Neuronal stem cell (in vitro differentiated cells): ENCODE results near the gene ACSF3.
A peak's percentile ranks its signal among the peaks of the same experiment; 100 is the strongest.

Experiments
- DNase-seq: peaks from one replicate; pipeline ENCODE4 v3.0.0-alpha.2; 2013; ENCODE audit warnings: low spot score
- H2AFZ ChIP-seq: one replicate; pipeline ENCODE4 v1.6.1; 2013; ENCODE audit warnings: mild to moderate bottlenecking, low read length, inconsistent platforms
- H2AK5ac ChIP-seq: 2 replicates; pipeline ENCODE4 v1.6.1; 2013; ENCODE audit warnings: low read depth, mild to moderate bottlenecking, inconsistent platforms, low read length, moderate library complexity, mixed read lengths
- H2BK120ac ChIP-seq: 2 replicates; pipeline ENCODE4 v1.6.1; 2013; ENCODE audit warnings: low read depth, mild to moderate bottlenecking, inconsistent platforms, low read length, moderate library complexity, mixed read lengths
- H2BK12ac ChIP-seq: one replicate; pipeline ENCODE4 v1.6.1; 2013; ENCODE audit warnings: low read length, inconsistent platforms
- H2BK15ac ChIP-seq: 2 replicates; pipeline ENCODE4 v1.6.1; 2013; ENCODE audit warnings: mild to moderate bottlenecking, low read length, inconsistent platforms, mixed read lengths
- H2BK5ac ChIP-seq: one replicate; pipeline ENCODE4 v1.6.1; 2013; ENCODE audit warnings: inconsistent platforms, mild to moderate bottlenecking, low read length, moderate library complexity
- H3K14ac ChIP-seq: one replicate; pipeline ENCODE4 v1.6.1; 2013; ENCODE audit warnings: low read length, inconsistent platforms
- H3K18ac ChIP-seq: 2 replicates; pipeline ENCODE4 v1.6.1; 2013; ENCODE audit warnings: low read length, inconsistent platforms
- H3K23ac ChIP-seq: 2 replicates; pipeline ENCODE4 v1.6.1; 2013; ENCODE audit warnings: low read depth, mild to moderate bottlenecking, mixed read lengths, low read length, inconsistent platforms; ENCODE audit not compliant: poor library complexity
- H3K27ac ChIP-seq: replicated peaks from 3 replicates; pipeline ENCODE4 v1.5.1; 2013; ENCODE audit warnings: low read length, inconsistent platforms
- H3K27me3 ChIP-seq, 3 experiments: 2 replicates each; pipeline ENCODE4 v1.6.1; 2013; ENCODE audit warnings: low read length in 3 of 3, mild to moderate bottlenecking in 2 of 3, inconsistent platforms in 1 of 3, low read depth in 1 of 3, mixed read lengths in 1 of 3, moderate library complexity in 1 of 3; ENCODE audit not compliant: control insufficient read depth in 3 of 3, insufficient read depth in 3 of 3
- H3K36me3 ChIP-seq, 2 donors: replicated peaks in 1 of 2; 2 replicates each; pipeline ENCODE4 v1.6.1; 2013; ENCODE audit warnings: low read length in 2 of 2; ENCODE audit not compliant: control insufficient read depth in 2 of 2, insufficient read depth in 2 of 2
- H3K4ac ChIP-seq: 2 replicates; pipeline ENCODE4 v1.6.1; 2013; ENCODE audit warnings: inconsistent platforms, mild to moderate bottlenecking, low read length, moderate library complexity
- H3K4me1 ChIP-seq, 2 donors: 1 replicate in 1 of 2; 2 replicates in 1 of 2; pipeline ENCODE4 v1.6.1; 2013; ENCODE audit warnings: low read length in 2 of 2, low read depth in 1 of 2; ENCODE audit not compliant: control insufficient read depth in 2 of 2, insufficient read depth in 1 of 2
- H3K4me2 ChIP-seq: one replicate; pipeline ENCODE4 v1.6.1; 2013; ENCODE audit warnings: mild to moderate bottlenecking, low read length, inconsistent platforms; ENCODE audit not compliant: insufficient read depth, poor library complexity, severe bottlenecking
- H3K4me3 ChIP-seq, 2 donors: 2 replicates each; pipeline ENCODE4 v1.5.1; 2013; ENCODE audit warnings: low read length in 2 of 2, mild to moderate bottlenecking in 2 of 2, inconsistent platforms in 1 of 2, moderate library complexity in 1 of 2
- H3K79me1 ChIP-seq: one replicate; pipeline ENCODE4 v1.6.1; 2013; ENCODE audit warnings: low read depth, mild to moderate bottlenecking, inconsistent platforms, low read length, moderate library complexity
- H3K9ac ChIP-seq: one replicate; pipeline ENCODE4 v1.6.1; 2013; ENCODE audit warnings: mild to moderate bottlenecking, low read depth, low read length, inconsistent platforms; ENCODE audit not compliant: poor library complexity
- H3K9me3 ChIP-seq, 2 donors: replicated peaks in 1 of 2; 2 replicates each; pipeline versions ENCODE3 to v1.6.1; 2013; ENCODE audit warnings: low read length in 2 of 2, mild to moderate bottlenecking in 2 of 2, inconsistent platforms in 1 of 2, low read depth in 1 of 2, mixed read lengths in 1 of 2, moderate library complexity in 1 of 2; ENCODE audit not compliant: control insufficient read depth in 2 of 2, insufficient read depth in 1 of 2
- H4K8ac ChIP-seq: one replicate; pipeline ENCODE4 v1.6.1; 2013; ENCODE audit warnings: low read depth, mild to moderate bottlenecking, inconsistent platforms, low read length, moderate library complexity
- H4K91ac ChIP-seq: one replicate; pipeline ENCODE4 v1.6.1; 2013; ENCODE audit warnings: low read length, low read depth, mild to moderate bottlenecking, inconsistent platforms; ENCODE audit not compliant: poor library complexity
- WGBS, 2 donors: extraction: QIAGEN DNeasy Blood & Tissue Kit; methylation state at CpG; one replicate each; pipeline ENCODE4 v1.1.7; 2013; ENCODE audit warnings: missing lambda C conversion rate in 2 of 2, mixed read lengths in 1 of 2; ENCODE audit not compliant: insufficient read length in 2 of 2, insufficient replicate concordance in 1 of 2; ENCODE audit errors: extremely low coverage in 2 of 2; 5-methylcytosine and 5-hydroxymethylcytosine counted together

The ACSF3 gene

DNA sequence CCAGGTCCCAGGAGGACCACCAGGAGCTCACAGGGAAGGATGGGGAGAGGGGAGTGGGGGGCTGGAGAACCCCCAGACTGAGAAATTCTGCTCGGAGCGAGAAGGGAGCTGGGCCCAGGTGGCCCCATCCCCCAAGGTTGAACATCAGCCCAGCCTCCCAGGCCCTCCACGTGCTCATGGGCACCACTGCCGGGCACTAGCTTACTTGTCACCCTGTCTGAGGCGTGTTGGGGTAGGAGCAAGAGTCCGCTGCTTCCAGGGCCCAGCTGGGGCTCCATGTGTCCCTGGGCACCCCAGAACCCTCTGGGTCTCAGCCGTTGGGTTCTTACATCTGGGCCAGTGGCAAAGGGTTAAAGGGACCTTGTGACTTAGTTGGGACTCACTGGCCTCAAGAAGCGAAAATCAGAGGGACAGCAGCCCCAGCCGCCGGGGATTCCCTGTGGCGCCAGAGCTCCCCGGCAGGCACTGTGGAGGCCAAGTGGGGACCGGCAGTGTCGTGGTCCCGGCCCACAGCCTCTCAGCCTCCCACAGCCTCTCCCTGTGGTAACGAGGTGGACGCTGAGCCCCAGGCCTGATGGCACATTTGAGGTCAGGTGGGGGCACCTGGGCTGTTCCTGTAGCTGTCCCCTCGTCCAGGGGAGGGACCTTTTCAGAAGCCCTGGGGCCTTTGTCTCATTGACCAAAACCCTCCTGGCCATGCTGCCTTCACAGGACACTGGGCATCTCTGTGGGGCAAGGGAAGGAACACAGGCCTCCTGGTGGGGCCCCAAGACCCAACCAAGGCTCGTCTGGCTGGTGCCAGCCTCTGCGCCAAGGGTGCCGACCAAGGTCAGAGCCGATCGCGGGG lies 44.2 kb downstream of the ACSF3 start:
- Histone ChIP-seq H3K23ac (peak overlapping the region; percentile 65), H3K9ac (peak overlapping the region; percentile 44), H2BK15ac (peak overlapping the region; percentile 37), H2BK12ac (peak overlapping the region; percentile 58), H2AK5ac (no peak overlapping the region), H3K27me3 (no peaks in the 10 kb centered on the region), H3K9me3 (no peaks in the 10 kb centered on the region), H3K4me1 (no peaks in the 10 kb centered on the region), H3K27ac (no peak overlapping the region), H4K91ac (no peak overlapping the region), H2BK120ac (no peak overlapping the region), H3K18ac (peak overlapping the region; percentile 17), H2BK5ac (no peak overlapping the region), H2AFZ (no peak overlapping the region), H3K79me1 (peaks cover 3% of the 10 kb centered on the region), H4K8ac (no peak overlapping the region), H3K4me2 (no peak overlapping the region), H3K4me3 (no peak overlapping the region), H3K14ac (no peak overlapping the region), H3K4ac (no peak overlapping the region), H3K36me3 (peaks cover 33 to 44% of the 10 kb centered on the region in 2 donors)
- DNase-seq = no peak
- no CpG with 5 or more reads among the region's 24 CpGs for WGBS, 2 donors

DNA sequence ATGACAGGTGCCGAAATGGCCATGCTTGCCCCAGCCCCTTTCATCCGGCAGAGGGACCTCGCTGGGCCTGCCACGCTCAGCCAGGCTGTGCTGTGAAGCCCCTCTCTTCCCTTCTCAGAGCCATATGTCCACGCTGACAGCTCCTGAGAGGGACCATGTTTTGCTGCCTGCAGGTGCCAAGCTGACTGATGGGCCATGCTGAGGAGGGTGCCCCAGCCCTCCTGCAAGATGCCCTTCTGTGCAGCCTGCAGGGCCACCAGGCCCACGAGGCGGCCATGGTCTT lies 44.8 kb downstream of the ACSF3 start:
- H2BK5ac ChIP-seq = no peak overlapping the region
- no peak overlapping the region for H3K4me3 ChIP-seq
- no peak overlapping the region for H2BK12ac ChIP-seq
- peak overlapping the region; percentile 65 for H3K23ac ChIP-seq
- no peak overlapping the region for H2AFZ ChIP-seq
- H3K27ac ChIP-seq = no peak overlapping the region
- no peaks in the 10 kb centered on the region for H3K4me1 ChIP-seq
- DNase-seq = no peak
- H3K9ac ChIP-seq = peak overlapping the region; percentile 44
- no peaks in the 10 kb centered on the region for H3K27me3 ChIP-seq
- no CpG with 5 or more reads among the region's 7 CpGs for WGBS, 2 donors
- H3K4ac ChIP-seq = no peak overlapping the region
- H3K14ac ChIP-seq = peak overlapping the region; percentile 8
- peaks cover 29 to 38% of the 10 kb centered on the region in 2 donors for H3K36me3 ChIP-seq
- H4K8ac ChIP-seq = no peak overlapping the region
- H2BK15ac ChIP-seq = peak overlapping the region; percentile 37
- H4K91ac ChIP-seq = no peak overlapping the region
- H3K18ac ChIP-seq = peak overlapping the region; percentile 17
- H3K79me1 ChIP-seq = peaks cover 6% of the 10 kb centered on the region
- no peaks in the 10 kb centered on the region for H3K9me3 ChIP-seq
- no peak overlapping the region for H2BK120ac ChIP-seq
- H3K4me2 ChIP-seq = no peak overlapping the region
- H2AK5ac ChIP-seq = no peak overlapping the region

DNA sequence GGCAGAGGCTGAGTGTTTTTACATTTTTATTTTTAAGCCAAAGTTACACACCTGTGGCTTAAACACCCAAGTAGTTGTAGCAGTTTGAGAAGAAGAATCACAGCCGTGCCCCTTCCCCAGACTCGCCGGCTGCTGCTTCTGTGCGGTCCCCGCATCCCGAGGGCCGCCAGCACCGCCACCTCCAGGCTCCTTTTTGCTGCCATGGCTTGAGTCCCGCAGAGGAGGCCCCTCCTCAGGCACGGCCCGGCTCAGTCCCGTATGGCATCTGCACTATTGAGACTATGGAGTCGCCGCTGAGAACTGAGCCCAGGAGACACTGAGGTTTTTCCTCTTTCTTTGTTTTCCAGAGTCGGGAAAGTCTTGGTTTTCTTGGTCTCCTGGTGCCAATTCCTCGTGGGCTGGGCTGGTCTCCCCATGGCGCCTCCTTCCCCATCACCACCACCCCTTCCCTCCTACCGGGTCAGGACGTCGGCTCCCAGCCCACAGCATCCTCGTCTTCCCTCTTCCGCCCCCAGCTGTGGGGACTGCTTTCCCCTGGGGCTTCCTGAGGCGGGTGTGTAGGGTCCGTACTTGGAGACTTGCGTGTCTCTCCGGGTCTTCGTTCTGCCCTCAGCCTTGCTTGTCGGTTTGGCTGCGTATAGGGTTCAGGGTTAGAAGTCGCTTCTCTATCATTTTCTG lies 45.3 kb downstream of the ACSF3 start:
- Histone ChIP-seq H3K27me3 (no peaks in the 10 kb centered on the region), H3K4me1 (no peaks in the 10 kb centered on the region), H3K4me2 (no peak overlapping the region), H3K4me3 (no peak overlapping the region), H3K79me1 (peaks cover 6% of the 10 kb centered on the region), H3K9me3 (no peaks in the 10 kb centered on the region), H3K36me3 (peaks cover 29 to 33% of the 10 kb centered on the region in 2 donors), H2AFZ (no peak overlapping the region), H3K14ac (no peak overlapping the region), H3K23ac (no peak overlapping the region), H2AK5ac (no peak overlapping the region), H3K18ac (peak overlapping the region; percentile 64), H2BK120ac (no peak overlapping the region), H3K27ac (no peak overlapping the region), H2BK12ac (peak overlapping the region; percentile 73), H2BK5ac (no peak overlapping the region), H3K9ac (no peak overlapping the region), H4K91ac (no peak overlapping the region), H4K8ac (no peak overlapping the region), H3K4ac (no peak overlapping the region), H2BK15ac (no peak overlapping the region)
- no peak for DNase-seq
- no CpG with 5 or more reads among the region's 30 CpGs for WGBS, 2 donors

DNA sequence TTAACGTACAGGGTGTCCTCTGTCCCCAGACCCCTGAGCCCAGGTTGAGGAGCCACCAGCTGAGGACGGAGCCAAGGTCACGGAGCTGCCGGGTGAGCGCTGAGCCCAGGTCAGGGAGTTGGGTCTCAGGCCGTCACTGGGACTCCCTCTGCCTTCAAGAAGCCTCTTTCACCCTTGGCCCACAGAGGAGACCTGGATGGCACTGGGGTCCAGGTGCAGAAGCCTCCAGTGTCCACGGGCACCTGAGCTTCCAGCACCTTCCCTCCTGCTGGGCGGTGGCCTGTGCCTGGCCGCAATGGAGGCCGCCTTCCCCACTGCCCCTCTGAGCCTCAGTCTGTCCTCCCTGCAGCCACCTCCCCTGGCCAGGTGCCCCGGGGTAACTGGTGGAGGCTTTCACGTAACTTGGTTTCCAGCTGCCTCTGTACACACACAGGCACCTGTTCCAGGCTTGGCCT lies 46.3 kb downstream of the ACSF3 start:
- H4K91ac ChIP-seq = no peak overlapping the region
- no peak overlapping the region for H3K4me2 ChIP-seq
- no peak overlapping the region for H2BK15ac ChIP-seq
- no peaks in the 10 kb centered on the region for H3K4me1 ChIP-seq
- no peaks in the 10 kb centered on the region for H3K9me3 ChIP-seq
- no peak overlapping the region for H2AK5ac ChIP-seq
- no peak overlapping the region for H3K23ac ChIP-seq
- H3K9ac ChIP-seq = no peak overlapping the region
- H2BK120ac ChIP-seq = no peak overlapping the region
- DNase-seq = no peak
- peaks cover 26 to 28% of the 10 kb centered on the region in 2 donors for H3K36me3 ChIP-seq
- no peak overlapping the region for H2AFZ ChIP-seq
- no peak overlapping the region for H2BK5ac ChIP-seq
- H3K27ac ChIP-seq = no peak overlapping the region
- H3K27me3 ChIP-seq = no peaks in the 10 kb centered on the region
- no peak overlapping the region for H3K18ac ChIP-seq
- no peak overlapping the region for H3K4ac ChIP-seq
- H3K14ac ChIP-seq = no peak overlapping the region
- H2BK12ac ChIP-seq = peak overlapping the region; percentile 90
- no CpG with 5 or more reads among the region's 12 CpGs for WGBS, 2 donors
- peak overlapping the region; percentile 65 for H4K8ac ChIP-seq
- peaks cover 6% of the 10 kb centered on the region for H3K79me1 ChIP-seq
- H3K4me3 ChIP-seq = no peak overlapping the region
